SW480 (cell line): Measurements from ENCODE around the gene TBCA.
"Not testable (repeated sequence)": the region's sequence is repeated elsewhere in the genome, so short reads cannot be mapped to it uniquely, and the experiment has no call there.

Experiments used
- DNase-seq: peaks from one replicate; pipeline ENCODE4 v3.0.0-alpha.2; 2016; ENCODE audit warnings: low spot score

The TBCA gene

GRCh38 chr5:77707791-77708190, 68.3 kb downstream of the TBCA start:
- DNase-seq: no peak

- DNase-seq: not testable (repeated sequence)
Measured at GRCh38 chr5:77699569-77699968, 76.6 kb downstream of the TBCA start.

- DNase-seq: no peak
Measured at GRCh38 chr5:77698920-77699319, 77.2 kb downstream of the TBCA start.

GRCh38 chr5:77697692-77698091, 78.4 kb downstream of the TBCA start:
- DNase-seq: no peak

GRCh38 chr5:77696120-77696519, 80.0 kb downstream of the TBCA start:
- DNase-seq: no peak

GRCh38 chr5:77693913-77694312, 82.2 kb downstream of the TBCA start:
- DNase-seq: no peak

- DNase-seq: no peak
Measured at GRCh38 chr5:77683171-77683732, 92.9 kb downstream of the TBCA start.

GRCh38 chr5:77670526-77670925, 105.6 kb downstream of the TBCA start:
- DNase-seq: no peak

- DNase-seq: no peak
Measured at GRCh38 chr5:77669677-77670076, 106.5 kb downstream of the TBCA start.

GRCh38 chr5:77663090-77663863, 112.9 kb downstream of the TBCA start:
- no peak for DNase-seq

- DNase-seq: no peak
Measured at GRCh38 chr5:77662635-77663034, 113.5 kb downstream of the TBCA start.

- no peak for DNase-seq
Measured at GRCh38 chr5:77658662-77659061, 117.5 kb downstream of the TBCA start.

- DNase-seq: no peak
Measured at GRCh38 chr5:77651343-77651742, 124.8 kb downstream of the TBCA start.

GRCh38 chr5:77650686-77651085, 125.5 kb downstream of the TBCA start:
- DNase-seq: no peak

GRCh38 chr5:77649776-77650175, 126.4 kb downstream of the TBCA start:
- DNase-seq: no peak

- no peak for DNase-seq
Measured at GRCh38 chr5:77645995-77646639, 130.0 kb downstream of the TBCA start.

GRCh38 chr5:77645158-77645994, 130.8 kb downstream of the TBCA start:
- DNase-seq: no peak

GRCh38 chr5:77644371-77645157, 131.6 kb downstream of the TBCA start:
- DNase-seq: no peak

- DNase-seq: no peak
Measured at GRCh38 chr5:77643654-77644370, 132.3 kb downstream of the TBCA start.

- no peak for DNase-seq
Measured at GRCh38 chr5:77642738-77643653, 133.1 kb downstream of the TBCA start.
